ENCODE measurements around the gene MTERF1. TPM values are rescaled to one million over a fixed set of nuclear protein-coding genes. Genes with fewer than 3 reads are reported as not detected.

The MTERF1 gene
- polyA plus RNA-seq, 1 of the 3 experiments (the other 2 are of a cell fraction), result 6.1 TPM

GRCh38 chr7:91899563-91899962 lies 19.1 kb upstream of the MTERF1 start:
- Histone ChIP-seq H4K20me1 (ENCODE audit: insufficient read depth) (no peaks in the 10 kb centered on the region), H3K36me3 (replicated peaks in 1 of 2; ENCODE audit: control insufficient read depth in 1 of 2, insufficient read depth in 2 of 2, low read length in 1 of 2) (no peaks in the 10 kb centered on the region), H3K9me3 (no peaks in the 10 kb centered on the region), H3K4me2 (no peak overlapping the region), H3F3A (replicated peaks; ENCODE audit: insufficient read depth) (no peaks in the 10 kb centered on the region), H3K9ac (no peak overlapping the region), H3K9me2 (no peaks in the 10 kb centered on the region), H3K79me2 (ENCODE audit: insufficient read depth) (no peaks in the 10 kb centered on the region), H3K27ac (ENCODE audit: low read depth in 2 of 2, low read length in 1 of 2) (no peak overlapping the region), H3K27me3 (ENCODE audit: insufficient read depth) (no peaks in the 10 kb centered on the region), H3K4me3 (ENCODE audit: low read depth in 2 of 2, low read length in 1 of 2) (no peak overlapping the region), H3K4me1 (ENCODE audit: control insufficient read depth in 1 of 2, insufficient read depth in 2 of 2, low read depth in 1 of 2, low read length in 1 of 2) (no peaks in the 10 kb centered on the region; a peak in 1 of 4 replicates), H2AFZ (ENCODE audit: low read depth) (no peak overlapping the region)
- ChIA-PET POLR2A (no interaction called here), CTCF (interaction anchor here (1.0 kb wide), 1 partner anchor 20 kb away, joined by 3 read pairs; no protein-coding TSS in a partner anchor)
- no peak for DNase-seq
- TF ChIP-seq ELF1 (IDR thresholded peaks at IDR 0.05) (no peak), RXRA (IDR thresholded peaks at IDR 0.05; ENCODE audit: borderline replicate concordance, low read depth) (no peak), FOSL2 (IDR thresholded peaks at IDR 0.05; ENCODE audit: borderline replicate concordance, low read depth) (no peak), NRF1 (IDR thresholded peaks at IDR 0.05; ENCODE audit: low read depth, low read length) (no peak), USF1 (IDR thresholded peaks at IDR 0.05; ENCODE audit: borderline replicate concordance, low read depth) (no peak), SMC3 (IDR thresholded peaks at IDR 0.05; ENCODE audit: low read depth, low read length) (no peak), JUND (IDR thresholded peaks at IDR 0.05) (no peak), EZH2phosphoT487 (IDR thresholded peaks at IDR 0.05; ENCODE audit: borderline replicate concordance, low read depth) (no peak), FOXM1 (IDR thresholded peaks at IDR 0.05; ENCODE audit: low read depth) (no peak), TCF12 (IDR thresholded peaks at IDR 0.05) (no peak), PBX3 (IDR thresholded peaks at IDR 0.05) (no peak), MXI1 (IDR thresholded peaks at IDR 0.05; ENCODE audit: low read depth, low read length) (no peak), RCOR1 (IDR thresholded peaks at IDR 0.05; ENCODE audit: low read length) (no peak), SIN3A (IDR thresholded peaks at IDR 0.05; ENCODE audit: borderline replicate concordance, low read depth, low read length) (no peak)
- WGBS (ENCODE audit: low lambda C conversion rate), result 92% methylated on average over 1 of the region's 1 CpG

GRCh38 chr7:91898240-91898992 lies 17.9 kb upstream of the MTERF1 start:
- H3K27me3 ChIP-seq (ENCODE audit: insufficient read depth), result no peaks in the 10 kb centered on the region
- no peak overlapping the region for H2AFZ ChIP-seq (ENCODE audit: low read depth)
- 66% methylated on average over 10 of the region's 10 CpGs for WGBS (ENCODE audit: low lambda C conversion rate)
- no peak overlapping the region for H3K4me2 ChIP-seq
- no peak overlapping the region for H3K4me3 ChIP-seq (ENCODE audit: low read depth in 2 of 2, low read length in 1 of 2)
- POLR2A ChIA-PET, result interaction anchor here (0.6 kb wide), 1 partner anchor 333 kb away, joined by 3 read pairs; no protein-coding TSS in a partner anchor
- H3K27ac ChIP-seq (ENCODE audit: low read depth in 2 of 2, low read length in 1 of 2), result no peak overlapping the region
- no peaks in the 10 kb centered on the region for H4K20me1 ChIP-seq (ENCODE audit: insufficient read depth)
- DNase-seq, result no peak
- H3K9me3 ChIP-seq, result no peaks in the 10 kb centered on the region
- H3K79me2 ChIP-seq (ENCODE audit: insufficient read depth), result no peaks in the 10 kb centered on the region
- H3K9ac ChIP-seq, result no peak overlapping the region
- CTCF ChIA-PET, result interaction anchor here (1.1 to 1.9 kb wide), 3 partner anchors 17 to 68 kb away, joined by 3 to 8 read pairs (median 3); partner anchors contain the start of gene MTERF1
- TF ChIP-seq ZBTB33 (IDR thresholded peaks at IDR 0.05; ENCODE audit: borderline replicate concordance, low read depth) (no peak), FOXM1 (IDR thresholded peaks at IDR 0.05; ENCODE audit: low read depth) (no peak)
- H3K9me2 ChIP-seq, result no peaks in the 10 kb centered on the region
- H3K36me3 ChIP-seq (replicated peaks in 1 of 2; ENCODE audit: control insufficient read depth in 1 of 2, insufficient read depth in 2 of 2, low read length in 1 of 2), result no peaks in the 10 kb centered on the region
- no peaks in the 10 kb centered on the region; a peak in 1 of 4 replicates for H3K4me1 ChIP-seq (ENCODE audit: control insufficient read depth in 1 of 2, insufficient read depth in 2 of 2, low read depth in 1 of 2, low read length in 1 of 2)
- H3F3A ChIP-seq (replicated peaks; ENCODE audit: insufficient read depth), result no peaks in the 10 kb centered on the region
